EH (cell line): ENCODE data around the gene LHFPL2.
"Not testable (repeated sequence)": the region's sequence is repeated elsewhere in the genome, so short reads cannot be mapped to it uniquely, and the experiment has no call there.

Source experiments
- DNase-seq: peaks from one replicate; pipeline ENCODE4 v3.0.0-alpha.2; 2015; ENCODE audit warnings: low read depth

Gene LHFPL2

DNA sequence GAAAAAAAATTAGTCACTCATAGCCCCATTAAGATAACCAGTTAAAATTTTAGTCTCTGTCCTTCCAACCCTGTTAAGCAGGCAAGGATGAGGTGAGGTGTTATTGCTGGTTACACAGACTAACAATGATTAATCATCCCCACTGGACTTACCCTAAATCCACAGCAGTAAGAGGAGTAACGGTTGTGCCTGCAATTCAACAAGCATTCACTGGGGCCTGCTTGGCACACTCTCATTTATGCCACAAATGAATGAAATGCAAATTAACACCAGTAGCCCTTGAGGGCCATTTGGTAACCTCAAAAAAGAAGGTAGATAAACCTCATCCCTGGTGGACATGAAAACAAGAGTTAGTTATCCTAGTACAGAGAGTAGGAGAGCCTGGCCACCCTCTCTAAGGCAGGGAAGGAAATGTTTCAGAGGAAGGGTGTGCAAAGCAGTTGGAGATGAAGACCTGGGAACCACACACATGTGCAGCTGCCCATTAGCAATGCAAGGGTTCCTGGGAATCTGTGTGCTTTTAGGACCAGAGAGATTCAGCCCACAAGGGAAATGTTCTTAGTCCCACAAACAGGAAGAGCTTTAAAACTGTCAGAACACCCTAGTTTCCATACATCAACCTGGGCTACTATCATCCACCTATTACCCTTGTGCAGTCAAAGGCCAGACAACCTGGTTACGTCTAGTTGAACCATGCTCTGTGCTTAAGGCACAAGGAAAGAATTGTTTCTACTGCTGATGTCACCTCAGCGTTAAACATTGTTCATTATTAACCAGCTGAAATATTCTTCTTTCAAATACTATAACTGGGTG lies 7.7 kb downstream of the LHFPL2 start:
- DNase-seq = peak; percentile 43

DNA sequence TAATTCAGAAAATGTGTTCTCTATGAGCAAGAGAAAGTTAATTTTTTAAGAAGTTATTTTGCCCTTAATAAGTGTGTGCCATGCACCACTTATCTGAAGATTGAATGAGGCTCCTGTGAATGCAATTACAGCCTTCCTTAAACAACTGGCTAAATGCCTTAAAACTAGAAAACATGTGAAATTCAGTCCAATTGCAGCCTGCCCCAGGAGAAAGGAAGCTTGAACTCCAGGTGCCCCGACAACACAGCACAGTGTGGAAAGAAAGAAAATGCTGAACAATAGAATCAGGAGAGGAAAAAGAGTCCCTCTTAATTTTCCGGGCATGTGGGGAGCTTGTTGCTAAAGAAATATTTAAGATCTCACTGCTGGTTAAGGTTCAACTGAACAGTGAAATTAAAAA lies 8.8 kb downstream of the LHFPL2 start:
- no peak for DNase-seq

DNA sequence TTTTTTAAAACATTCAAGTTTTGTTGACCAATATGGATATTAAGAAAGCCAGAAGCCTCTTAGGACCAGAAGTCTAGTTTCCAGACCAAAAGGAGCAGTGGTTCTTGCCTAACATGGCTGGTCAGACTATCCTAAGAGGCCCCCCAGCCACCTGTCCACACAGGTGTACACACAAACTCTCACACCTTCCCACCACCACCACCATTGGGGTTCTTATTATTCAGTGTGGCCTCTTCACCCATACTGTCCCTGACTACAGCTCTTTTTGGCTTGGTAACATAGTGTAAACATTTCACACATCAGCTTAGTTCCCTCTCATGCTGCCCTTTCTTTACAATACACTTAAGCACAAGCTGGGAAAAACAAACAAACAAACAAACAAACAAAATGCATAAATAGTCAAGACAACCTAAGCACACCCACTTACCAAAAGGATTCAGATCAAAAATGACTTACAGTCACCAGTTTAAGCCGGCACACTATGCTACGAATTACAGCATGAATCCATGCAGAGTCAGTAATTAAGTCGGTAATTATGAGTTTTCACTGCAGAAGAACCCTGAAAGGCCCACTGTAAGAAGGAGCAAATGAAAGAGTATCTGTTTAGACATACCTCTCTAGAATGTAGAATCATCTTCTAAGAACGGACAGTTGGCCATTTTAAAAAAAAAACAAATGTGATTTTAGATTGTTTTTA lies 9.5 kb downstream of the LHFPL2 start:
- no peak for DNase-seq

DNA sequence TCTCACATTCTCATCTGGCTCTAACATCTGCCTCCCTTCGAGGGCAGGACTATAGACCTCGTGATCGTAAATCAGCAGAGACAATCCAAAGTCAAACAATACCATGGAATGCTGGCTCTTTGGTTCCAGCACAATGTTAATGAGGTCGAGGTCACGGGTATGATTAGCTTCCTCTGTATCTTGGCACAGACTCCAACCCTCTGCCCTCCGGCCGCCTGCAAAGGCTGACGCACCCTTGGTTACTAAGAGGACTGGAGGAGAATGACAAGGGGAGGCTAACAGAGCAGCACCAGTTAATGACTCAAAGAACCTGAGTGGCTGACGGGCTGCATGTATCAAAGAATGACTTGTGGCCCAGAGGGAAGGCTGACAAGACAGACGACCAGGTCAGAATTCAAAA lies 10.1 kb downstream of the LHFPL2 start:
- peak; percentile 99 for DNase-seq

DNA sequence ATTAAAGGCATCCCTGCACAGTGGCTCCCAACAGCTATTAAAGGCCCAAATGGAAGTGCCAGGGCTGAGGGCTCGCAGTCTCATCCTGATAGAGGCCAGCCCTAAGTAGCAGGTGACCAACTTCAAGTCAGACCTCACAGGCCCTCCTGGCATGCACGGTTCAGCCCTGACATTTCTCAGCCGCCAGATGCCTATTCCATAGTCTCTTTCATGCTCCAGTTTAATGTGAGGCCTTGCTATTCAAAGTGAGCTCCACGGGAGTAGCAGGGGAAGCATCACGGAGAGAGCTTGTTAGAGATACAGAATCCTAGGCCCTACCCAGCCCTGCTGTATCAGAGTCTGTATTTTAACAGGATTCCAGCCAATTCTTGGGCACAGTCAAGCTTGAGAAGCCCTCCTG lies 11.1 kb downstream of the LHFPL2 start:
- no peak for DNase-seq

DNA sequence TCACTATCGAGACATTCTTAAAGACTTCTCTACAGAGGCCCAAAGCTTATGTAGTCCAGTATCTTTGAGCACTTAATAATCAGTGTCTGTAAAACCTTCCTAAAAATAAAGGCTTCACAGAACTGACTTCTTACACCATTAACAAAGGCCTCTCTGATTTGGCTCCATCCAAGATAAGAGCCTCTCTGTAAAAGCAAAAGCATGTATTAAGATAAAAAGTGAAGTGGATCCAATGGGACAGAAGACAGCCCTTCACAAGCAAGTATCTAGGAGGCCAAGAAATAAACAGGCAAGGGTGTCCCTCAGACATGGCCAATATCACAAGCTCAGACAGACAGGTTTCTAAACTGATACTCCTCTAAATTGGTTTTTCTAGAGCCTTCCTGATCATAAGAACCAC lies 11.9 kb downstream of the LHFPL2 start:
- no peak for DNase-seq

DNA sequence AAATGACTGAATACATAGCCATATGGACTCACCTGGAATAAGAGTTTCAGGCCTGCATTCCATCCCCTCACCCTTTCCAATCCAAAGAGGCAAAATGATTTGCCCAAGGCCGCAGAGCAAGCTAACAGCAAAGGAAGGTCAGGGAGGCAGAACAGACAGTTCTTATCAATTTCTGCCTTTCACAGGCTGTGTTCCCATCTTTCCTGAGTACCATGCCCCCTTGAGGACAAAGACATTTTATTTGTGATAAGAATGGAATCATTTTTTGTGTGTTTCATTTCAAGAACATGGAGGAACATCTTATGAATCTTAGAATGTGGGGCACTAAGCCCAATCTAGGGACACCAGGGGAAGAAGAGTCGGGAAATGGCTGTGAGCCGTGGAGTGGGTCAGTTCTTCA lies 13.9 kb downstream of the LHFPL2 start:
- DNase-seq = peak; percentile 26

DNA sequence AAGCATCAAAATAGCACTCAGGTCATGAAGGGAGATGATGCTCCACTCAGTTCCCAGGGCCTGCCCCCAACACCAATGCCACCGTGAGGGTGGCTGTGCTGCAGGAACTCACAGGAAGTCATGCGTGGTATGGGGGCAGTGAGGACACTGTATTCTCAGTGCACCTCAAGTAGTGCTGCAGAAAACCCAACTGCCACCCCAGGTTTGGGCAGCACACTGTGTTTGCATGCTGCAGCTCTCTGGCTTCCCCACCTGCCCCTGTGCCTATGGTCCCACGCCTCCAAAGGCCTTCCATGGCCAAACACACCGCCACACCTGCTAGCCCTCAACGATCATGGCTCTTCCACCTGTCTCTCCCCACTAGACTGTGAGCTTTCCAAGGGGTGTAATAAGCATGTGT lies 14.3 kb downstream of the LHFPL2 start:
- no peak for DNase-seq

DNA sequence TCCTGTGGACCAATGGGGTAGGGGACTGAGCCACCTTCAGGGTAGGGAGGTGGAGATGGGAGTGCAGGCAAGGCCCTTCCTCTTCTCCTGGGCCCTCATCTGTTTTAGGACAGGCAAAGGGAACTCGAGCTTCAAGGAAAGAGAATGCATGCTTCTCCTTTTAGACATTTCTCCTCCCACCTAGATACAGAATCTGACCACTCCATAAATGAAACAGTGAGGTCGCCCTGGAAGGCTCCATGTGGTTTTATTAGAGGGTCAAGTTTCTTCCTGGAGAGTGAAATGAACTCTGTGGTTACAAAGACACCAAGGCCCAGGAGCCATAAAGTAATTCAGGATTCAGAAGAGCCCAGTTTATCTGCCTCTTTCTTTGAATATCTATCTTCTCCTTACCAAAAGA lies 14.9 kb downstream of the LHFPL2 start:
- DNase-seq = peak; percentile 85

DNA sequence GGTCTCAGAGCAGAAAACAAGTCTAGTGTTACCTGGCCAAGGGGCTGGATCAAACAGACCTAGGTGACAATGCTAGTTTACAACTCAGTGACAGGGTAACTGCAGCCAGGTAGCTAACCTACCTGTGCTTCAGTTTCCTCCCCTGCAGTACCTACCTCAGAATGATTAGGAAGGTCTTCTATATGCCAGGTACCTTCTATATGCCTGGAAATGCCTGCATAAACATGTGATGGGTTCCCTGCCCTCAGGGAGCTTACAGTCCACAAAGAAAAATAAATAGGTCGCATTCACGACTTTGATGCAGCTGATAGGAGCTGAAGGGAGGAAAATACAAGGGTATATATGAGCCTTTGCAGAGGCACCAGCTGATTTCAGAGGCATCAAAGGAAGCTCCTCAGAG lies 16.1 kb downstream of the LHFPL2 start:
- DNase-seq = no peak

DNA sequence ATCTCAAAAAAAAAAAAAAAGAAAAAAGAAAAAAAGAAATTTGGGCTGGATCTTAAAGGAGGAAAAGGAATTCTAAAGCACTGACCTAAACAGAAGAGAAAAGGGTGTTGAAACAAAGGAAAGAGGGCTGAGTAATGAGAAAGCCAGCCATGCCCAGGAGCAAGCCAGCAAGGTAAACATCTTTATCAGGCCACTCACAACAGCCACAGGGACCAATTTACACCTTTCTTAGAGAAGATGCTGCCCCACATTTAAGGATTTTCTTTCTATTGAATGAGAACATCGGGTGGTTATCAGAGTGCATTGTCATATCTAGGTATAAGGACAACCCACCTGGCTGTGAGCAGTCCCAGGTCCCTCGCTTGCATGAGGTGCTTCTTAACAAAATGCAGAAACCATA lies 16.6 kb downstream of the LHFPL2 start:
- DNase-seq = no peak

DNA sequence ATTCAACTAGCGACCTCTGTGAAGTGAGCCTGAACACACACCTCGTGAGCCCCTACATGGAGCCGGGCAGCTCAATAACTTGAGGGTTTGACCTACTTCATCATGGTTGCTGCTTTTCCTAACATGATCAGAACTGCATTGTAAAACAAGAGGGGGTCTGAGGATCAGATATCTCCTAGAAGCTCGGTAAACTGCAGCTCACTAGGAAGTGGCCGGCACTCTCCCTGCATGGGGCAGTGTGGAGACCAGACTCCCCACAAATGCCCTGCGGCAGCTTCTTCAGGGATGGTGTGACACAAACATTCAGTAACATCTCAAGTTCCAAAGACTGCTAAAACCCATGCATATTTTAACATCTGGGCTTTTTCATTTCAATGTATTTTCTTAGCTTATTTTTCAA lies 18.5 kb downstream of the LHFPL2 start:
- DNase-seq = peak; percentile 40

DNA sequence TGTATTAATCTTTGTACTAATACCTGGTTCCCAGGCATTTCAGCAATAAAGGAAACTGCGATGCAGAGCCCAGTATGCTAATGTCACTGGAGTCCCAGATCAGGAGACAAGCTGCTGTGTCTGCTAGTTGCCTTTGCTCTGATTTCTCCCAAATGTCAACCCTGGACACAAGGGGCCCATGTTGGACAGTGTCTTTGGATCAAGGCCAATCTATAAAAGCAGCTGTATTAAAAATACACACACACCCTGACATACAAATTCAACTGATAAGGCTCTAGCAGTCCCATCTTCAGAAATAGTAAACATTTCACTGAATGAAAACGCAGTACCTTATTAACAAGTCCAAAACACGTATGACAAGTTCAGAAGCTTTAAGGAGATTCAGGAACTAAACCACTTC lies 18.9 kb downstream of the LHFPL2 start:
- no peak for DNase-seq

DNA sequence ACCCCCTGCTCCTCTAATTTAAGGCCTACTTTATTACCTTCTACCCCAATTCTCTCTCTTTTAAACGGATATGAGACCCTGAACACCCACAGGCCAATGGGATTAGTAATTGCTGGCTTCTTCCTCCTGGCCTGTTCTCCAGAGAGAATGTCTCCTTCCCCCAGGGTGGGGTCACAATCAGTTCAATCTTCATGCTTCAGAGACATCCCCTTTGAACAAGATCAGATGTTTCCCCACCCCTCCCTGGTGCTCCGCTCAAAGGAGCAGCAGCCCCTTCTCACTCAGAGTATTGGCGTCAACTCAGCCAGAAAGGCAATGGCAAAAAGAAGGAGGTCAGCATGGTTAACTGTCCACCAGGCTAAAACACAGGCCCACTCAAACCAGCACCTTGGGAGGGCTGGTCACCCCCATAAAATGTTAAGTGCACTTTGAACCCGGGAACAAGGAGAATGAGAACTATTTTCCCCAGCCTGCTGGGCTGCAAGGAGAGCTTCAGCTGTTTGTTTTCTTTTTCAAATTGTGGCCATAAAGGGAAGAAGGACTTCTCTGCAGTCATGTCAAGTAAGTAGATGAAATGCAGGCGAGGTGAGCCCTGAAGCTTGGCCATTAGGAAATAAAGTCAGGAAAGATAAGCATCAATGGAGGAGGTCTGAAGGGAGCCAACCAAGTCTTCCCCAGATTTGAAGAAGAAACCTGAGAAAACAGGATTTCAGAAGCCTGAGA lies 20.1 kb downstream of the LHFPL2 start:
- peak; percentile 65 for DNase-seq

DNA sequence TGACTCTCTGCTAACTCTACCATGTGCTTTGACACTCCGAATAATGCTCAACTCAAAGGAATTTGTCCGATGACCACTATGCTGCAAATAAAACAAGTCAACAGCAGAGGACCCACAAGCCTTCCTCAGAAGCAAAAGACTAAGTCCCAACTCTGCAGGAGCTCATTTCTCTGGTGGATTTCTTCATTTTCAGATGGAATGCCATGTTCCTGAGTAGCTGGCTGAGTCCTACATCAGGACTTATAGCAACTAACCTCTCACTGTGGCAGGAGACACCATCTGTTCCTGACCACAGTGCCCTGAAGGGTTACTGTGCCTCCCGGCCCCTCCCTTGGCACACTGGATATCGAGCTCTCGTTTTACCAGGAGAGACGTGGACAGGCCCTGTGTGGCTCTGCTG lies 20.8 kb downstream of the LHFPL2 start:
- peak; percentile 89 for DNase-seq

DNA sequence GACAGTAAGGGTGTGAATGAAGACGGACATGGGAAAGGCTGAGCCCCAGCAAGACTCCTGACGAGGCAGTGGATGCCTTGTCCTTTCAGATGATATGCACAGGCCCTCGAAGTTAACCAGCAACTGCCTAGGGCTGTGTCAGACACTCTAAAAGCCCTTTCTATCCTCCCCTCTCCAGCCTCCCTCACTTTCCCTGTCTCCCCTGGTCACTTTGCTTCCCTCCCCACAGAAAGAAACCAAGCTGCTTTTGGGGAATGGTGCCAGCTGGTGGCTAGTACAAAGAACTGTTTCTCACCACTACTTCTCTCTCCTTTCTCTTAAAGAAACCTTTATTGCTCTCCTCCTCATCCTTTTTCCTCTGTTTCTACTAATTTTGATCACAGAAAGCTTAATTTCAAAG lies 21.4 kb downstream of the LHFPL2 start:
- peak; percentile 48 for DNase-seq

DNA sequence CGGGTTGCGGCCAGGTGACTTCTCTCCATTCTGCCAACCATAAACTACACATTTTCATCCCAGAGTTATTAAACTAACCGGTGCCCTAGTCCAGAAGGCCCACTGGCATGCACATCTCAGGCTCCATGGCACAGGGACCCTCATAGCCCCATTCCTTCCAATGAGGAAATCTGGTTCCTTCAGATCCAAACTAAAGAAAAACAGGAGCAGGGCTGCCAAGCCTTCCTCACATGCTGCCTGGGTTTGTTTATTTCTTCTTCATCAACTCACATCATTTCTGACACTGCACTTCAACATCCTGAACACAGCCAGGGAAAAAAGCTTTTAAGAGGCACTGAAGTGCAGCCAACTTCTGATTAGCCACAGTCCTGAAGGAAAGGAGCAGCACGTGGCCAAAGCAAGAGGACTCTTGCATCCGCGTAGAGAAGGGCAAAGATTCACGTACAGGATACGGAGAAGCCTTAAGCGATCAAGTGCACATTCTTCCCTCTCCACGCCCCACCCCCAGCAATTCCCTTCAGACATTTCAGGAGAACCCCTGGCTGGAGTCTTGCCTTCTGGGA lies 22.5 kb downstream of the LHFPL2 start:
- DNase-seq = peak; percentile 42

DNA sequence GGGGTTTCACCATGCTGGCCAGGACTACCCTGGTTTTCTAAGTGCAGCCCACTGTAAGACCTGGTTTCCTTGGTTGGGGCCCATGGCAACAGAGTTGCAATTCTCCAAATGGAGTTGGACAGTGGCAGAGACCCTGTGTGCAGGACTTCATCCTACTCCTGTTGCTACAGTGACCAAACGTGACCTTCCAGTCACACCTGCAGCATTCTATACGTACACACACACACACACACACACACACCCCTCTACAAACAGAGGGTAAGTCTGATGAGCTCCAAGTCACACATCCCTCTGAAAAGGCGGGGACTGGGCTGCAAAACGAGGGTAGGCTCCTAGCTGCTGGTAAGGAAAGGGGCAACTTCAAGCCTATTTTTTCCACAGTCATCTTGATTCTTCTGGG lies 23.6 kb downstream of the LHFPL2 start:
- no peak for DNase-seq

DNA sequence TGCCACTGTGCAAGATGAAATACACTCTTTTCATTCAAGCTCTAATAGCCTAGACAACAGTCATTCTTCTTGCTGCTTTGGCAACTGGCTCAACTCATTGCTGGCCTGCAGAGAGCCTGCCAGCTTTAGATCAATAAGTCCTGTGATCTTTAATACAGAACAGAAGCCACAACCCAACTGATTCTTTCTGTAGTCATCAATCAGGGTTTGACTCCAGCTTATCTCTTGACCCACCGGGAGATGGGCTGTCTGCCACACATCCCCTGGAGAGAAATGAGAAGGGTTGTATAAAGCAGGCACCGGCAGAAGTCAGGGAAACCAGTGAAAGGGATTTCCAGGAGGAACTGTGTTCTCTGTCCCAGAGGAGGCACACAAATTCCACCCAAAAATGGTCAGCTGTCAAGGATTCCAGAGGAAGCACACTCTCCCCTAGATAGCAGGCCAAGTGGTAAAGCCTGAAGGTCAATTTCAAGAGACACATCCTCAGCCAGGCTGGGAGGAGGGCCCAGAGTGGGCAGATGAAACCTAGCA lies 24.5 kb downstream of the LHFPL2 start:
- no peak for DNase-seq

DNA sequence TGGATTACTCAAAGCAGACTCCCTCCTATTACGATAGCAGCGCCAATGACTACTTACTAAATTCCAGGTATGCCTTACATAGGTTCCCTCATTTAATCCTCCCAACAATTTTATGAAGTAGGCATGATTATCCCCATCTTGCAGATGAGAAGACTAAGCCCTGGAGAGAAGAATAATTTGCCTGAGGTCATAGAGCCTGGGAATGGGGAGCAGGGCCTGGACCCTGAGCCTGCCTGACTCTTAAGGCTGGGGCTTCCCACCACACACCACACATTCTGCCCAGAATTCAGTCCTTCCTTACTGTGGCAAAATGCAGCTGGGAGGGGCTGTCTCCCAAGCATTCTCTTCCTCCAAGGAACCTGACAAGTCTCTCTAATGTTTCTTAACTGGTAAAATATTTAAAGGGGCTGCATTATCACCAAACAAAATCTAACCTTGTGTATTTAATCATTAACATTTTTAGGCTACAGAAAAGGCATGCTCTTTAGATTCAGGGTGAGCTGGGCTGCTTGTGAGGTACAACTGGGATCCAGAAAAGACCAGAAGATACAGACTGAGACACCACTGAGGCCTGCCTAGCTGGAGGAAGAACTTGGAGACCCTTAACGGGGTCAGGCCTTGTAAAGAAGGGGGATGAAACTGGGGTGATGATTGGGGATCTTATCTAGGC lies 26.1 kb downstream of the LHFPL2 start:
- no peak for DNase-seq

DNA sequence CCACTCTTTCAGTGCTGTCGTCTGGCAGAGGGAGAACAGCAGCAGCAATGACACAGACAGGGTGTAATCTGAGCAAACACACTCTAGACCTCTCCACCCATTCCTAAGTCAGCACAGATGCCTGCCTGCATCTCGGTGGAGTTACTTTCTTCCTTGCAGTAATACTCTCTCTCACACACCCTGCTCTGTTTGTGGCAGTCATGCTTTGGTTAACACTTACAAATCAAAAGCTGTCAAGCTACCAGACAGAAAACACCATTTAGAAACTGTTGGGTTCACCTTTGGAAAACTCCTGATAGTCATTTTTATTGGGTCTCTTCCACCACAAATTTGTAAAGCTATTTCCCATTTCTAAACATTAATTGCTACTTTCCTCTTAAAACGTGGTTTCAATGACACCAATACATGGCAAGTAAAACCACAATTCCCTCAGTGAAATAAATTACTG lies 27.3 kb downstream of the LHFPL2 start:
- DNase-seq = peak; percentile 48

DNA sequence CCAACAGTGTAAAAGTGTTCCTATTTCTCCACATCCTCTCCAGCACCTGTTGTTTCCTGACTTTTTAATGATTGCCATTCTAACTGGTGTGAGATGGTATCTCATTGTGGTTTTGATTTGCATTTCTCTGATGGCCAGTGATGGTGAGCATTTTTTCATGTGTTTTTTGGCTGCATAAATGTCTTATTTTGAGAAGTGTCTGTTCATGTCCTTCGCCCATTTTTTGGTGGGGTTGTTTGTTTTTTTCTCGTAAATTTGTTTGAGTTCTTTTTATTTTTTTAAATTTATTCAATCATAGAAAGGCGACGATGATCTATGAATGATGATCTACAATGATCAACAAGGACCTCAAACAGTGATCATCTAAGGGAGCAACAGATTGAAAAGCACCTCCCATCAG lies 28.5 kb downstream of the LHFPL2 start:
- DNase-seq = not testable (repeated sequence)
